Medulla oblongata (tissue), 1 donor: ENCODE data around the gene DUSP18.
A peak's percentile ranks its signal among the peaks of the same experiment; 100 is the strongest.
"Not testable (repeated sequence)": the region's sequence is repeated elsewhere in the genome, so short reads cannot be mapped to it uniquely, and the experiment has no call there.

Source experiments
- DNase-seq: peaks from one replicate; pipeline ENCODE4 v3.0.0-alpha.2; 2015; ENCODE audit errors: extremely low spot score

Gene DUSP18

GRCh38 chr22:30679895-30680690, 12.4 kb upstream of the DUSP18 start:
- DNase-seq, result not testable (repeated sequence)

- not testable (repeated sequence) for DNase-seq
These were observed 8.9 kb upstream of the DUSP18 start for GRCh38 chr22:30676565-30676964.

- no peak for DNase-seq
These were observed 7.8 kb upstream of the DUSP18 start for GRCh38 chr22:30675436-30675835.

GRCh38 chr22:30674482-30674881, 6.8 kb upstream of the DUSP18 start:
- DNase-seq, result no peak

GRCh38 chr22:30673136-30673535, 5.5 kb upstream of the DUSP18 start:
- DNase-seq, result no peak

DNA sequence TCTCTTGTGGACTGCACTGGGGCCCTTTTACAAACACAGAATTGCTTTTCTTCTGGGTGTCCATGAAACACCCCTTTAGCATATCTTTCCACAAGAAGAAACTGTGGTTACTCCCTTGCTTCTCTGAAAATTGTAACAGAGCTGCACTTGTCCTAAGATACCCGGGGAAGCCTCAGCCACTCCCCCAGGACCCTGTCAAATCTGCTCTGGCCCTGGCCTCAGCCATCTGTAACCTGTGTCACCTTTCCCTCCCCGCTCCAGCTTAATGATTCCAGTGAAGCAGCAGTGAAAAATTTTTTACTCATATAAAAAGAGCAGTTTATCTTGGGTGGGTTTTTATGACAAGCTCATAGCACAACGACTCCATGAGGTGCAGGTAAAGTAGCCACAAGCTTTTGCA, 3.4 kb upstream of the DUSP18 start:
- no peak for DNase-seq

DNA sequence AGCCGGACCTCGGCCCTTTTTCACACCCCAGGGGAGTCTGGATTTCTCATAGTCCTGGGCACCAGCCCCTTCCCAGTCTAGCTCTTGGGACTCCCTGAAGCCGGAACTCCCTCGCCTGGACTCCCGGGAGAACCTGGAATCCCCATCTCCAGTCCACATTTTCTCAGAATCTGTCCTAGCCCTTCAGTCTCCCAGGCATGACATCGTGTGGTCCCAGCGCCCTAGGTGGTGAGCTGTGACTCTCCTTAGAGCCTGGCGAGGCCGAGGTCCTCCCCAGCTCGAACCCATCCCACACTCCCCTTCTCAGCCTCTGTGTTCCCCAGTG, 673 bp upstream of the DUSP18 start:
- no peak for DNase-seq

- no peak for DNase-seq
These were observed 575 bp downstream of the DUSP18 start for GRCh38 chr22:30667107-30667493.

DNA sequence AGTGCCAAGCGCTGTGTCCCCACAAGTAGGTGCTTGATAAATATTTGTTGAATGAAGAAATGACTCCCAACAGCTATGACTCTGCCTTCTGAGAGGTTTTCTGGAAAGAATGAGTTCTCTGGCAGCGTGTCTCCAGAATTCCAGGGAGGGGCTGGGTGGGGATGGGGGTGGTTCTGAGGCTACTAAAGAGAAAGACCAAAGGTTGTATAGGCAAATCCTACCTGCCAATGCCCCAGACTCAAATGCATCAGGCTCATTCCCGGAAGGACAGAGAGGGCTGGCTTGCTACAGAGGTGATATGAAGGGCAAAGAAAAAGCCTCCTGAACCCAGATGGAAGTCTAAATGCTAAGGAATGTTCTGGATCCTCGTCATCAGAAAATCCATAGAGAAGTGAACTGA, 1.9 kb downstream of the DUSP18 start:
- no peak for DNase-seq

- DNase-seq, result no peak
These were observed 2.4 kb downstream of the DUSP18 start for GRCh38 chr22:30665266-30665665.

GRCh38 chr22:30664798-30665197, 2.9 kb downstream of the DUSP18 start:
- no peak for DNase-seq

GRCh38 chr22:30662040-30662439, 5.6 kb downstream of the DUSP18 start:
- DNase-seq, result no peak

- DNase-seq, result no peak
These were observed 12.1 kb downstream of the DUSP18 start for GRCh38 chr22:30655532-30655931.

- no peak for DNase-seq
These were observed 13.3 kb downstream of the DUSP18 start for GRCh38 chr22:30654361-30654760.

DNA sequence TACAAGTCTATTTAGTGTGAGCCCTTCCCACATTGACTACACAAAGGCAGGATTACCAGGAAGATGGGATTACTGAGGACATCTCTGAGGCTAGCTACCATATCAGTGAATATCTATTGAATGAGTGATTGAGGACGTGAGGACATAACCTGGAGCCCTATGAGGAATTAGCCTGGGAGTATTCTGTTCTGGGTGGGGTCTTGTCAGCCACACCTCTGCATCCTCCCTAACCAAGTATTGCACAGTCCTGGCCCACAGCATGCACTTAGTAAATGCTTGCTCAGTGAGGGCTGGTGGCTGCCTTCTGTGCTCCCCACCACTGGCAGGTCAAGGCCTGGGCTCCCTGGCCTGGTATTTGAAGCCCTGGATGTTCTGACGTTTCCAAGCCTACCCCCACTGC, 14.8 kb downstream of the DUSP18 start:
- no peak for DNase-seq

- DNase-seq, result peak; percentile 80
These were observed 17.1 kb downstream of the DUSP18 start for GRCh38 chr22:30650508-30651116.

DNA sequence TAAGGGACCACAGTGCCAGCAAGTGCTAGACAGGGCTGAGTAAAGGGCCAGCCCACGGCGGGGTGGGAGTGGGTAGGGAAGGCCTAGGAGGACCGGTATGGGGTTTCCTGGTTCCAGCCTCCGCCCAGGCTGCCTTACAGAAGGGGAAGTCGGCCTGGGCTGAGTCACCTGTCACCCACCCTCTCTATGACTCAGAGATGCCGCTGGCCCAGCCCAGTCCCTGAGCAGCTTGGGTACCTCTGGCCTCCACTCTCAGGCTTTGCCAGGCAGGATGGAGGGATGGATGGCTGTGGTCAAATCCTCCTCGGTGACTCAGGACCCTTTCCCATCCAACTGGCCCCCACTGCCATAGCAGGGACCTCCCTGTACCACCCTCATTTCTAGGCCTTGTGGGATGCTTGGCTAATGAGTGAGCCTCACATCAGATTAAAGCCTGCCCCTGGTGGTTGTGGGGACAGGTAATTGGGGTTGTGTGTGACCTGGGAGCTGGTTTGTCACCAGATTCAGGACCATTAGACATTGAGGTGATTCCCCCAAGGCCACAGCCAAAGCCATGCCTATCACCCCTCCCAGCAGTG, 18.2 kb downstream of the DUSP18 start:
- DNase-seq, result no peak

- no peak for DNase-seq
These were observed 18.9 kb downstream of the DUSP18 start for GRCh38 chr22:30648825-30649224.

DNA sequence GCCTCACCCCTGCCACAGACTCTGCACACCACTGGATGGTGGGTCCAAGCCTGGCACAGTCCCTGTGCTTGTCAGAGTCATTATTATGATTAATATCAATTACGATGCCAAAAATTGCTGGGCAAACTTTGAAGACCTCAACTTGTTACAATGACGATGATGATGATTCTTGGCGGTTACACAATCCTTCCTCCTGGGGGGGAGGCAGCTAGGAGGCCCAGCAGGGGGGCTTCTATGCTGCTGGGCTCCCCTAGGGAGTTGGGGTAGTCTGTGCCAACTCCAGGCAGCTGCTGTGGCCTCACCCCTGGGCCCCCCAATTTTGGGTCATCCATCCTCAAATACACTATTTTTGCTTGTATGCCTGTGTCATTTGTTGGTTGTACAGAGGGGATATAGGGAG, 20.1 kb downstream of the DUSP18 start:
- no peak for DNase-seq

- no peak for DNase-seq
These were observed 21.0 kb downstream of the DUSP18 start for GRCh38 chr22:30646518-30647160.

DNA sequence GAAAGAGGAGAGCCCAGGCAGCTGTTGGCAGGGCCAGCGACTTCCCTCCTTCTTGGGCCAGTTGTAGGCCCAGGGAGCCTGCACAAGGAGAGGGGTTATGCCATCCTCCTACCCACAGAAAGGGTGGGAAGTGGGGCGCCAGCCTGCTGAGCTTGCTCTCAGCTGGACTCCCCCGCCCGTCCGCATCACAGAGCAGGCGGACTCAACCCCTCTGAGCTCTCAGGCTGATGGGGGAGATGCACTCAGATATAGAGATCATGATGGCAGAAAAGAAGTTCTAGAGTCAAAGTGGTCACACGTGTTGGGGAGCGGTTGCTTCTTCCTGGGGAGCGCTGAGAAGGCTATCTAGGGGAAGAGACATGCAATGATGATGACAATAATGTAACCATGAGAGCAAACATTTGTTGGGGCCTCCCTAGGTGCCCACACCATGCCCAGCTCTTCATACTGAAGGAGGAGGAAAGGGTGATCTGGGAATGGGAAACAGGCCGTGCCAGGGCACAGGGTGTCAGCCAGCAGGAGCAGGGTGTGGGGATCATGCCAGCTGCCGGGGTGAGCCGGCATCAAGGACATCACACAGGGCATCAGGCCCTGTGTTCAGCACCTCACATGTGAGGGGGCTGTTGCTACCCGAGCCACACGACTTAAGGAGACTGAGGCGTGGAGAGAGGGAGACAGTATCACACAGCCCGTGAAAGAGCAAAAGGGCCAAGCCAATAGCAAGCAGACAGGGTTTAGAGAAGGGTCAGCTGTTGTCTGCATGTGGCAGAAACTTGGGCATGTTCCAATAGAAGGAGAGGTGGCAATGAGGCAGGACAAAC, 24.4 kb downstream of the DUSP18 start:
- no peak for DNase-seq

DNA sequence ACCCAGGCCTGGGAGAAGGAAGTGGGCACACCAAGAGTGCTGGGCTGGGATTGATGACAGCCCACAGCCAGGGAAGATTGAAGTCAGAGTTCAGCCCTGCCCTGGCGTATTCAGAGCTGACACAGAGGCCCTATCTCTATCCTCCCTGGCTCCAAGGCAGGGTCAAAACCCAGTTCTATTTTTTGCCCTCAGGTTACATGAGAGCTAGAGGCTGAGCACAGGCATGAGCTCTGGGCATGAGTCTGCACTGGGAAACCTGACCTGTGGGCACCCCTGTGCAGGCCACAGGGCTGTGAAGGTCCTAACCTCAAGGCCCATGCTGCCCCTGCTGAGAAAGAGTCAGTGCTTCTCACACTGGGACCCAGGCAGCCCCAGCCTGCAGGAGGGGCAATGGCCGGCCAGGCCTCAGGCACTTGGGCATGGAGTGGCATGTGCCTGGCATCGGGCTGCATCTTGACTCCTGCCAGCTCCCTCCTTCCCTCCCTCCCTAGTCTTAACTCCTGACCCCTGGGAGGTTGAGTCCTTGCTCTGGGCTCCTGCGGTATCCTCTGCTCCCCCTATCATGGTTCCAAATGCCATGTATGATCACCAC, 26.7 kb downstream of the DUSP18 start:
- no peak for DNase-seq
